Hematopoietic multipotent progenitor cell treated with erythropoietin and hydrocortisone succinate and interleukin-3 and kit ligand, for 6 days (in vitro differentiated cells): ENCODE results near the gene MCF2.

Experiments used
- DNase-seq: peaks from one replicate; pipeline ENCODE4 v3.0.0-alpha.2; 2015

The MCF2 gene

DNA sequence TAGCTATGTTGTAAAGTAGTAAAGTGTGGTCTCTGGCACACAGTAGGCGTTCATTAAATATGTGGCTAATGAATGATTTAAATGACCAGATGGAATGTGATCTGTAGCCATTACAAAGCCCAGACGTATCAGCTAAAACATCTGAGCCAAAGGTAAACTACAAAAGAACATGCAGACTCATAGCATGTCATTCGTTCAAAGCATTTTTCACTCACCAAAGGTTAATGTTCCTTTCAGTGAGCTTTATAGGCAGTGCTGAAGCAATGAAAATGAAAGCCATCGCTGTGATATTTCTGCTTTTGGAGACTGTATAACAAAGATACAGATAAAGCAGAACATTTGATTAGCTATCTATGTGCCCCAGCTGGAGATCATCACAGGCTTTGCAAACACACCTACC, 126.9 kb downstream of the MCF2 start:
- DNase-seq = no peak

DNA sequence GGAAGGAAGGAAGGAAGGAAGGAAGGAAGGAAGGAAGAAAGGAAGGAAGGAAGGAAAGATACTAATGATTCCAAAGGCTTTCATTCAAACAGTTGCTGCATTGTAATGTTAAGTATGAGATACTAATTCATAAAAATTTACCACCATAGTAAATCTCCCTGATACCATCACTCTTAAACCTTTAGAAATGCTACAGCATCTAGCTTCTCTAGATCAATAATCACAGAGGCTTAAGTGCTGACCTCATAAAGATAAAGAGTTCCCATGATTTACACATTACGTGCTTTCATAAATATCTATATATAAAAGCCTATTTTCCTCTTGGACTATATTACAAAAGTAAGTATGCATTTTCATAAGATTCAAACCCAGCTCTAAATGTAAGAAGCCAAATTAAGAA, 141.0 kb downstream of the MCF2 start:
- DNase-seq = no peak

DNA sequence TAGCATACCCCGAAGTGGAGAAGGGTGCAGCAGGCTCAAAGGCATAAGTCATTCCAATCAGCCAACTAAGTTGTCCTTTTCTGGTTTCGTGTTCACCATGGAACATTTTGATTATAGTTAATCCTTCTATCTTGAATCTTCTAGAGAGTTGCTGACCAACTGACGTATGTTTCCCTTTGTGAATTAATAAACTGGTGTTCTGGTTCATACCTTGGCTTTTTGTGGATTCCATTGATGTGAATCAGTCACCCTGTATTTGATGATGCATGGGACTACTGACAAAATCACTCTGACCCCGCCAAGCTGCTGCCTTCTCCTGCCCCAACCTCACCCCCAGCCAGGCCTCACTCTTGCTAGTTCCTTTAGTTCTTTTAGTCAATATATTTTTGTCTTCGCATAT, 144.7 kb downstream of the MCF2 start:
- DNase-seq = no peak

DNA sequence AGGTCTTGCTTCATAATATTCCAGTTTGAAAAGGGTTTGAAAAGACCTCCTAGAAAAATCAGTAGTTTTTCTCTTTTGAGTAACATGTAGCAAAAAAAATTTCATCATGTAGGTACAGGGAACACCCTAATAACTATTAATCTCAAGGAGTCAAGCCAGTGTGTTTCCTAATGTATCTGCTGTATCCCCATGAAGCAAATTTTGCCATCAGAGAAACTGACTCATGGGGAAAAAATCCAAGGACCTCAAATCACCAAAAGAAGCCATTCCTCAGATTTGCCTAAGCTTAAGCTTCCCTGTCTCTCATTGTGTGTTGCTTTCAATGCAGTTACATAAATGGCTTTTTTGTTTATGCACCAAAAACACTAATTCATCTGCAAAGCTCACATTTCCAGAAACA, 147.7 kb downstream of the MCF2 start:
- no peak for DNase-seq

DNA sequence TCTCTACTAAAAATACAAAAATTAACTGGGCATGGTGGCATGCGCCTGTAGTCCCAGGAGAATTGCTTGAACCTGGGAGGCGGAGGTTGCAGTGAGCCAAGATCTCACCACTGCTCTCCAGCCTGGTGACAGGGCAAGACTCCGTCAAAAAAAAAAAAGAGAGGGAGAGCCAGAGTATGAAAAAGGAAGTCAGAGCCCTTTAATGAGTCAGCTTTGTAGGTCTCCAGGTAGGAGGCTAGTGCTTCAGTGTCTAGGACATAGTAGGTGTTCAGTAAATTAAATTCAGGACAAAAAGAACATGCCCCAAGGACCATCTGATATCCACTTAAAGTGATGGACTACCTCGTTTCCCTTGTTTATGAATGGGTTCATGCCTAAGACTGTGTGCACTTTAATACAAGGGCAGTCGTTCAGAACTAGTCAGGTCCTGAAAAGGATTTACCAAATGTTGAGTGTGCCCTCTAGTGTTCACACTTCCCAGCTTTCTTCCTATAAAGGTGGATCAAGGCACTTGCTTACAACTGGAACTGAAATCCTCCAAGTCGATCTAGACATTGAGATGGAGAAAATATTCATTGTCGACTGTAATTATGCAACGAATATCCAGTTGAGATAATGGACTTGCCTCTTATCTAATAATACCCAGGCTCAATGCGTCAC, 148.5 kb downstream of the MCF2 start:
- peak; percentile 68 for DNase-seq

DNA sequence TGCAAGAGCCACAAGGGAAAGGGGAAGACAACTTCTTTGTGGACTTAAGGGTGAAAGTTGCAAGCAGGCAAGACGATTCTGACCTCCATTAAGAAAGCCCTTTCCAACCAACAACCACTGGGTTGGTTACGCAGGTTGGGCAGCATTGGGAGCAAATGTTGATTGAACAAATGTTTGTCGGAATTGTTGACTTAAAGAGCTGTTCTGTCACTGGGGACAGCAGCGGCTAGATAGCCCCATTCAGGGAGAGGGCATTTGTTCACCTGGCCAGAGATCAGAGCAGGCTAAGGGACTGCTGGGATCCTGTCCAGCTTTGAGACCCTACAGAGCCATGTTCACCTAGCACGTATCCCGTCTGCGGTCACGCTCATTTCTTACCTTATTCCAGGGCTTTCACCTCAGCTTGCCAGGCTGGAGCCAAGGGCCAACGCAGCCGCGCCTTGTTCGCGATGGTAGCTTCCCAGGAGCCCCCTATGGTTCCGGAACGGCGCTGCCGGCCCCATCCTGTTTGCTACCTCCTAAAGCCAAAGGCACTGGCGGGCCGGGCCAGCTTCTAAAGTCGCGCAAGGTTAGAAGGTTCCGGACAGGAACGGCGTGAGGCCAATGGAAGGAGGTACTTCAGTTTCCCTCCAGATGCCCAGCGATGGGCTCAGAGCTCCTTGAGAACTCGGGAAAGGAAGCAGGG, 152.8 kb downstream of the MCF2 start:
- DNase-seq = no peak

DNA sequence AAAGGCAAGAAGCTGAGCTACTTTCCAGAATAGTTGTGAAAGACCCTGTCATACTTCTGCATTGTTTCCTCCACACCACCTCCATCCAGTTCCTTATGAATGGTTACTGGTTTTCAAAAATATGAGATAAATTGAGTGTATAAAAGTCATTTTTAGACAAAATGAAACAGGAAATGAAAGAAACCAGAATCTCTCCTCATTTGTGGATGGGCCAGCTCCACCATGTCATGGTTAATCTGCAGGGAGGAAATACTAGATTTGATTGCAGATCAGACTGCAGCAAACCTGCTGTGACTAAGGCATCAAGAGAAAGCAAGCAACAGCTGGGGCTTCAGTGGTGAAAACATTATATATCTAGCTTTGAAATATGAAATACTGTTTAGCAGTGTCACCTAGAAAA, 153.6 kb downstream of the MCF2 start:
- no peak for DNase-seq

DNA sequence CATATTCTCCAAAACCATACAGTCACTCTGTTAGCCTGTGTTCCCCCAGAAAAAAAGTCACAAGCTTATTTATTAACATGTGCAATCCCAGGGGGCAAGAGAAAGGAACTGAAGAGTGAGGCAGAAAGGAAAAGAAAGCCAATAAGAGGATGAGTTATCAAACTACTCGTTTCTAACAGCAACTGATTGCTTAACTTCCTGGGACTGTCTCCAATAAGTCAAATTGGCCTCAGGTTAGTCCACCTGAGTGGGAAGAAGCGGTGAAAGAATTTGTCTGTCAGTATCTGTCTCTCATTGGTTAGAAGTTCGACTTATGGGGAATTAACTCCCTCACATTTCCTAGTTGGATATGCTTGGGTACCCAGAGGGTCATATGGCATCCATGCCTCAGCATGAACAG, 163.4 kb downstream of the MCF2 start:
- no peak for DNase-seq

DNA sequence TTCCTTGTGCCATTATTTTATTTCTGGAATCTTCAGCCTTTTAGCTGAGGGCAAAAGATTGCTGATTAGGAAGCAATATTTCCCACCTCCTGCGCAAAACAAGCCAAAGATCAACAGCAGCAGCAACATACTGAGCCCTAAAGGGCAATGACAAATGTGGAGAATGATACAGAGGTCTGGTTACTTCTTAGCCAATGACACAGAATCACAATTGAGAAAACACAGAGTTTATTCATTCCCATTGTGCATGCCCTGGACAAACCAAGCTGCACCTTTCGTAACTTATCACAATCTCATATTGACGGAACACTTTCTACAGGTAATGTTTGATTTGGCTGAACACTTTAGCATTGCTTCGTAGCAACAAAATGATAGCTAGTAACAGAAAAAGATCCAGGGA, 164.0 kb downstream of the MCF2 start:
- DNase-seq = no peak

DNA sequence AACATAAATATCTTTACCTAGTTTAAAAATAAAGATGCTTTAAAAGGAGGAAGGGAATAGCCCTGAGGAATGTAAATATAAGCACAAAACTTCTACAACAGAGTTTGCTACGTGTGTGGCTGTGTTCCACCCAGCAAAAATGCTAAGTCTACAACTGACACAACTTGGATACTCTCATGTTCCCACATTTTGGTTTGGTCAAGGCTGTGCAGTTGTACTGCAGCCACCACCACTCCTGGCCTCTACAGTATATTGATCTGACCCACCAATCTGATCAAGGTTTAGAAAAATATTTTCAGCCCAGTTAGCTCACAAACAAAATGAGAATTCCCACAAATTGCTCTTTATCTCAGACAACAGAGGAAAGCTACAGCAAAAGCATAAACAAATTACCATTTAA, 165.3 kb downstream of the MCF2 start:
- no peak for DNase-seq

DNA sequence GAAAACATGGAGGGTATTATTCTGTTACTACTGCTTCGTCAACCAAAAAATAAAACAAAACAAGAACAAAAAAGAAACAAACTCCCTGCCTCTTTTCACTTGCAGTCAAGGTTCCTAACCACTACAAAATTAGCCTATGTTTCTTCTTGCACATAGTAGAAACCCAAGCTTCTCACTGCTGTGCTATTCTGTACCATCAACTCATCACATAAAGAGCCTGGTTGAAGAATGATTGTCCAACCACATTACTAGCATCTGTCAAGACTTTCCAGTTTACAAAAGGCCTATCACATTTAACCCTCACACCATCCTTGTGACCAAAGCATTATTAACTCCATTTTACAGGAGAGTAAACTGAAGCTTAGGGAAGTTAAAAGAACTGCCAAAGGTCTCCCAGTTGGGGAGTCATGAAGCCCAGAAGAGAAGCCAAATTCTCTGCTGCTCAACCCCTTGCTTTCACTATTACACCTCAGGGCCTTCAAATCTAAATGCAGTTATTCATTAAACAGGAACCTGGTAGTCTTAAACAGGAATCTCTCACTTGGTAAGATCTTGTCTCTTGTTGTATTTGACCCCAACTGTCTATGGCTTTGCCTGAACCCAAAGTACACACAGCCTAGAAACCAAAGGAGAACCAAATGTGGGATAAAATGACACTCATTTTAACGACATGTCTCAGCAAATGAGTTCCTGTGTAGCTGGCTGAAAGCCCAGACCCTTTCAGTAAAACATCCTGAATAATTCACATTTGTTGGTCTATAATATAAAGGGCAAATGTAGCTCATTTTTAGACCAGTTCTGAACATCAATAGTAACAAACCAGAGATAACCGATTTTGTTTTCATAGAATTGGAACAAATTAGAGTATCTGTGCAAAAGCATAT, 168.8 kb downstream of the MCF2 start:
- no peak for DNase-seq

DNA sequence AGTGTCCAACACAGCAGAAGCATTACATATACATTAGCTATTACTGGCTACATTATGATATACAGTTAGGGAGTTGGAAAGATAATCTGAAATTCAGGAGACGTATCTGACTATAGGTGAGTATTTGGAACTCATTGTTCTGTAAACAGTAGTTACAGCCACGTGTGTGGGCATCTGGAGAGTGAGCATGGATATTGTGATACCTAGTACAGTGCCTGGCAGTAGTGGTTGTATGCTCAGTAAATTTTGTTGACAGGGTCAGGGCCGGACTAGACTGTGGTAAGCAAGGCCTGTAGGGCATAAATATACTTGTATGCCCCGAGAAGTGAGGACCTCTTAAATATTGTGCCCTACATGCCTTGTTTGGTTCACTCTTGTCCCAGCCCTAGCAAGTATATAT, 174.5 kb downstream of the MCF2 start:
- no peak for DNase-seq

DNA sequence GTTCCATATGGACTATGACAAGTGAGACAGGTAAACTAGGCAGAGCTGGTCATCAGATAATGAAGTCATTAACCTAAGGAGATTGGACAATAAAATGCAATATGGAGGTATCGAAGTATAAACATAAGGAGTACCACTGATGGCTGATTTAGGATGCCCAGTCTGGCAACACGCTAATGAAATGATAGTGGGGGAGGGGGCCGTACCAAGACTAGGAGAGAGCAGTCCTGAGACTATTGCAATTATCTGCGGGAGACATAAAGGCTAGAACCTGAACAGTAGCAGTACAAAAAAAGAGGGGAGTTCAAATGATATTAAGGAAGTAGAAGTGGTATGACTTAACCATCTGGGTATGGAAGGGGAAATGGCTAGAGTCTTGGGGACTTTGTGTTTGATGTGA, 175.1 kb downstream of the MCF2 start:
- DNase-seq = no peak
